Measurements from ENCODE around the gene CATSPER4. TPM values are rescaled to one million over a fixed set of nuclear protein-coding genes. Genes with fewer than 3 reads are reported as not detected.

Gene CATSPER4
- polyA plus RNA-seq, result not detected

GRCh38 chr1:26190373-26190987 is at the start of gene CATSPER4:
TSS of gene CATSPER4 (plus strand) at chr1:26190602. CDS start at chr1:26190628, 26 bp downstream.
- 45 to 63% (median 53%) methylated on average over 11 to 16 of the region's 16 CpGs for WGBS, 3 donors
- H3K27ac ChIP-seq (ENCODE audit: low read depth, low read length), result no peak within 1 kb of the TSS

- 82 to 84% (median 83%) methylated on average over 8 of the region's 8 CpGs for WGBS, 3 donors
- no peak overlapping the region for H3K27ac ChIP-seq (ENCODE audit: low read depth, low read length)
These were observed 48.2 kb upstream of the CATSPER4 start for GRCh38 chr1:26142159-26142558.

GRCh38 chr1:26145041-26145959 is 45.1 kb upstream of the CATSPER4 start:
- WGBS, 3 donors, result 25 to 28% (median 27%) methylated on average over 19 of the region's 19 CpGs
- no peak overlapping the region for H3K27ac ChIP-seq (ENCODE audit: low read depth, low read length)

GRCh38 chr1:26145960-26146294 is 44.5 kb upstream of the CATSPER4 start:
- 45 to 53% (median 52%) methylated on average over 6 of the region's 6 CpGs for WGBS, 3 donors
- no peak overlapping the region for H3K27ac ChIP-seq (ENCODE audit: low read depth, low read length)

GRCh38 chr1:26148887-26149286 is 41.5 kb upstream of the CATSPER4 start:
- H3K27ac ChIP-seq (ENCODE audit: low read depth, low read length), result no peak overlapping the region

- no peak overlapping the region for H3K27ac ChIP-seq (ENCODE audit: low read depth, low read length)
- 59 to 64% (median 61%) methylated on average over 5 of the region's 5 CpGs for WGBS, 3 donors
These were observed 36.4 kb upstream of the CATSPER4 start for GRCh38 chr1:26153966-26154532.

- no peak overlapping the region for H3K27ac ChIP-seq (ENCODE audit: low read depth, low read length)
- WGBS, 3 donors, result 38 to 63% (median 39%) methylated on average over 9 of the region's 9 CpGs
These were observed 35.7 kb upstream of the CATSPER4 start for GRCh38 chr1:26154750-26155149.

- 51 to 65% (median 51%) methylated on average over 21 of the region's 21 CpGs for WGBS, 3 donors
- no peak overlapping the region for H3K27ac ChIP-seq (ENCODE audit: low read depth, low read length)
These were observed 34.8 kb upstream of the CATSPER4 start for GRCh38 chr1:26155370-26156284.

GRCh38 chr1:26156285-26157038 is 33.9 kb upstream of the CATSPER4 start:
- no peak overlapping the region for H3K27ac ChIP-seq (ENCODE audit: low read depth, low read length)
- 25 to 37% (median 26%) methylated on average over 12 of the region's 12 CpGs for WGBS, 3 donors

- H3K27ac ChIP-seq (ENCODE audit: low read depth, low read length), result no peak overlapping the region
- 81 to 83% (median 83%) methylated on average over 5 of the region's 5 CpGs for WGBS, 3 donors
These were observed 32.0 kb upstream of the CATSPER4 start for GRCh38 chr1:26158271-26158907.

GRCh38 chr1:26158908-26159742 is 31.3 kb upstream of the CATSPER4 start, which contains the start of gene FAM110D:
TSS of gene FAM110D (plus strand) at chr1:26159079. CDS start at chr1:26161292, 2,213 bp downstream.
- H3K27ac ChIP-seq (ENCODE audit: low read depth, low read length), result peak within 1 kb of the TSS; percentile 17
- WGBS, 3 donors, result 37 to 49% (median 47%) methylated on average over 6 of the region's 6 CpGs

GRCh38 chr1:26159743-26160039 is 30.7 kb upstream of the CATSPER4 start:
- WGBS, 3 donors, result 66 to 78% (median 72%) methylated on average over 4 of the region's 4 CpGs

GRCh38 chr1:26160527-26161414 is 29.6 kb upstream of the CATSPER4 start:
- 40 to 51% (median 49%) methylated on average over 18 of the region's 18 CpGs for WGBS, 3 donors
- H3K27ac ChIP-seq (ENCODE audit: low read depth, low read length), result no peak overlapping the region

More at GRCh38 chr1:26159743-26160039, 30.7 kb upstream of the CATSPER4 start:
- no peak overlapping the region for H3K27ac ChIP-seq (ENCODE audit: low read depth, low read length)

- WGBS, 3 donors, result 1 to 3% (median 3%) methylated on average over 68 to 98 of the region's 98 CpGs
- H3K27ac ChIP-seq (ENCODE audit: low read depth, low read length), result no peak overlapping the region
These were observed 28.8 kb upstream of the CATSPER4 start for GRCh38 chr1:26161415-26162219.

GRCh38 chr1:26162220-26162709 is 28.1 kb upstream of the CATSPER4 start:
- WGBS, 3 donors, result 28 to 30% (median 30%) methylated on average over 21 of the region's 21 CpGs
- H3K27ac ChIP-seq (ENCODE audit: low read depth, low read length), result no peak overlapping the region
